Stimulated activated CD4-positive, alpha-beta T cell treated with anti-CD3 and anti-CD28 coated beads, Interleukin-2, amount 100 ng/mL, for 4 hours (primary cell): ENCODE results near the gene FHIT.

Experiments
- DNase-seq: peaks from one replicate; pipeline ENCODE4 v3.0.0-alpha.2; 2020; ENCODE audit warnings: low read depth

Gene FHIT

GRCh38 chr3:60760145-60760544 lies 491.1 kb downstream of the FHIT start:
- DNase-seq: no peak

GRCh38 chr3:60759439-60759838 lies 491.8 kb downstream of the FHIT start:
- DNase-seq: no peak

DNA sequence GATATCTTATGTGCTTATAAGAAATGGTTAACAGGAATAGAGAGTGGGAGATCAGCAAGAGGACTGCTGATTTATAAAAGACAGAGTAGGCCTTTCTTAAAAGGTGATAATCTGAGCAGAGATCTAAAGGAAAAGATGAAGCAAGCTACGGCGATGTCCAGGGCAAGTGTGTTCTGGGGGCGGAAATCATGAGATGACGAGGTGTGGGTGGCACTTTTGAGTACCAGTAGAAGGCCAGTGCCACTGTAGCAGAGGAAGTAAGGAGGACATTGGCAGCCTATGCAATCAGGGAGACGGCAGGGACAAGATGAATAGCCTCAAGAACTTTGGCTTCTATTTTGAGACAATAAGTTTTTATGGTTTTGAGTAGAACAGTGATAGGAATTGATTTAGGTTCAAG lies 492.4 kb downstream of the FHIT start:
- no peak for DNase-seq

- DNase-seq: no peak
Measured at GRCh38 chr3:60758171-60758570, 493.1 kb downstream of the FHIT start.

DNA sequence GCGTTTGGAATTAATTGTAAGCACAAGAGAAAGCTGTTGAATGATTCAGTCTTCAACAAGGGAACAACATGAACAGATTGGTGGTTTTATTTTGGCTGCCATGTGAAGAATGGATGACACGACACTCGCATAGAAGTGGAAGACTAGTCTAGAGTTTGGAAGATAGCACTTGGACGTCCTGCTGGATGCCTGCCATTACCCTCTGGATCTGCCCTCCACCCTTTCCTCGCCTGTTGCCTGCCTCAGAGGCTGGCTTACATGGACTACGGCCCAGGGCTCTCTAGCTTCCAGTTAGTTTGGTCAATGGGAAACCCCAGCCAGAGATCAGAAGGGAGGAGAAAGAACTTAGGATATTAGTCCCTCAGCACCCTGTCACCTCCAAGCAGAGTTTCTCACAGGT lies 493.5 kb downstream of the FHIT start:
- no peak for DNase-seq

DNA sequence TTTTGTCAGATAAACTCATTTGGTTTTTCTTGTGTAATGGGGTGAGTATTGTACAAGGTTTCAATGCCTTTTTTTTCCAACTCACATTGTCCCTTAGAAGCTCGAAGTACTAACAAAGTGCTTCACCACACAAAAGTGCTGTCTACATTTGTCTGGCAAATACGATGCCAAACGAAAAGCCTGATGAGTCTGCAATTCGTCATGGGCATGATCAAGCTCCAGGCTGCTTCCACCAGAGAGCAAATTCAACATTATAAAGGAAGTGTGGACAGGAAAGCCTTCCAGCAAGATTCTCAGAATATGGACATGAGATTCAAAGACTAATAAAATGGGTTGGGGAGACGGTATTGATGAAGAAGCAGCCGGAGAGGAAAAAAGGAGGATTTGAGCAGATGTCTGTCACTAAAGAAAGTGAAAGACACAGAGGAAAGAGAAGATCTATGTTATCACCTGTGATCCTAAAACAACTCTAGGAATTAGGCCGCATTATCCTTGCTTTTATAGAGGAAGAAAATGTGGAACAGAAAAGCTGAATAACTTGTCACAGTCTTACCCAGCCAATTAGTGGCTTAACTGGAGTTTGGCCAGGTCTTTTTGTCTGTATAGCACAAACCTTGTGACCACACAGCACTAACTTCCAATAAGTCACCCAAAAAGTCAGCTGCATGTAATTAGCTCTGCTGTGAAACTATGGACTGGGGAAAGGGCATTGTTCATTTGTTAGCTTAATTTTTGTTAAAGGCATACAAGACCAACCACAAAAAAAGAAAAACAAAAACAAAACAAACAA lies 494.8 kb downstream of the FHIT start:
- no peak for DNase-seq

DNA sequence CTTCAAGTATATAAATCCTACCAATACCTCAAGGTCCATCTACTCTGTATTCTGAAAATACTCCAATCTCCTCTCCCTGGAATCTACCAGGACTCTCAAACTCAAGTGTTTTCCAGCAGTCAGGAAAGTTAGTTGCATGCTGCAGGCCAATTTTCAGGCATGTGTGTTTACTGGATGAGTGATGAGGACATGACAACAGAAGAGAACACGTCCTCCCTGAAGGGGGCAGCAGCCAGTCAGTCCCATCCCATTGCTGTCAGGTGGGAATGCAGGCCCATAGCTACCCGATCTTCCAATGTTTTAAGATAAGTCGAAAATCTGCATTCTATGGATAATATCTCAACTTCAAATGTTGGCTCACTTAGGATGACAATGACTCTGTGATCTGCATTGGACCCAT lies 496.2 kb downstream of the FHIT start:
- no peak for DNase-seq

DNA sequence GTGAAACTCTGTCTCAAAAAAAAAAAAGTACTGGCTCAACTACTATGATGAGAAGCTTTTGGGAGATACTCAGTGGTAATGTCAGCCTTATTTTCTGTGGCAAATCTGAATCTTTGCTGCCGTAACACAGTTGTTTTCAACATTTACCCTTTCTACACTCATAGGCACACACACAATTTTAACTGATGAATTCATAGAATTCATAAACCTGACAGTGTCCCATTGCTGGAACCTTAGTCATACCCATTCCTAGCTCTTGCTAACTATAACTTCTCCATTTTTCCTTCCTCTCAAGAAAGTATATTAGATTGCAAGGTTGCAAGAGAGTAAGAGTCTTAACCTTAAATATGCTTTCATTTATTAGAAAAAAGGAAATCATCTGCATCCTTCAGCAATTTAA lies 496.6 kb downstream of the FHIT start:
- no peak for DNase-seq

DNA sequence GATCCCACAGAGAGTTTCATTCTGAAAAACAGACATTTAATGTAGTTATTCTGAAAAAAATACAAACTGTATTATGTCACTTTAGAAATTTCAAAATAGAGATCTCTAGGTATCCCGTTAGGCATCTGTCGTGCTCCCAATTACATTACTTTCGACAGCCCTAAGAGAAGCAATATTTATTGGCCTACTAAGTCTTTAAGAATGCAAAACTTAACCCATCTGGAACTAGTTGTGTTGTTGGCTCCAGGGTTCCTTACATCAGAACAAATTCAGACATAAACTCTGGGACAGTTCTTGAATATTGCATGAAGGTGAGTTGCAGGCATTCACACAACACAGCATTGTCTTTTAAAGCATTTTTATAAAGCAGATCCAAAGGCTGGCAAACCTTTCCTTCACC lies 498.4 kb downstream of the FHIT start:
- no peak for DNase-seq

DNA sequence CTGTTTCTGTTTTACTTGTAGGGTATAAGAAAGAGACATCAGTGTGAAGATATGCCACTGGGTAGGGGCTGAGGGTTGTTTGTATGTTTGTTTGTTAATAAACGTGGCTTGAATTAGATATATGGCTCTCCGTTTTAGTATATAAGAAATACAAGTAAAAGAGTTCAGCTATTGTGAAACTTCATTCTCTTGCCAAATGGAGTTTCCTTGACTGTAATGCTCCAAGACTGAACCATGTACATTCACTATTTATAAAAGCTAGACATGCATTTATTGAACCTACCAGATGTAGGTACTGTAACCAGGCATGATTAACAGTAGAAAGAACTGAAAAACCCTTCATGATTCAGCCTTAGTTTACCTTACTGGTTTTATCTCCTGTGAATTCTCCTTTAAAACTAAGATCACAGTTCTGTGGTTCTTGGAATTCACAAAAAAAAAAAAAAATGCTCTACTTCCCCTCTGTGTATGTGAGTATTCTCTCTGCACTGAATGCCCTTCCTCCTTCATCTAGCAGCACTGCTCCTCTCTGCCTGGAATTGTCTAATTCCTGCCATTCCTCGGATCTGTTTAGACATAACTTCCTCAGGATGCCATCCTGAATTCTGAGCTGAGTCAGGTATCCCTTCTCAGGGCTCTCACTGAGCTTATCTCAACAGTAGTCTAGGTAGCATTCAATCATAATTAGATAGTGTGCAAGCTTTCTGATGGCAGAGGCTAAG lies 504.4 kb downstream of the FHIT start:
- DNase-seq: no peak

DNA sequence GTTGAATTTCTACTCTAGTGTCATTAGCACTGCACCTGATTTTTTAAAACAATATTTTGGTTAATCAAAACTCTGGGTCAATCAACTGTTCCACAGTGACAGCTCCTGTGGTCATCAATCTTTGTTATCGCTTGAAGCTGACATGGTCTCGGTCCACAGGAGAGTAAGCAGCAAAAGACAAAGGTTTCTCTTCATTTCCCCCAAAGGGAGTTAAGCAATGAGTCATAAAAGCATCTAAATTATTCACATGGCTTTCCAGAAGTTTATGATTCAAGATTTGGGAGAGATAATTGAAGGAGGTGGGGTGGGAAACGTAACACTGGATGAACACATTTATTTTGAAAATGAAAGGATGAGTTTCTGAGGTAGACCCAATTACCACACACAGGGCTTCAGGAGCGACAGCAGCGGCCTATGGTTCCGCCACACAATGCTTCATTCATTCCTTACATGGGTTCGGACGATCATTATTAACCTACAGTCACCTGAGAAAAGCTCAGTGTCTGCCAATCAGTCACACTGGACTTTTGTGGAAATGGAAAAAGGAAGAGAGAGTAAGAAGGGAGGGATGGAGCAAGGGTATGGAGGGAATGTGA lies 505.1 kb downstream of the FHIT start:
- DNase-seq: no peak

DNA sequence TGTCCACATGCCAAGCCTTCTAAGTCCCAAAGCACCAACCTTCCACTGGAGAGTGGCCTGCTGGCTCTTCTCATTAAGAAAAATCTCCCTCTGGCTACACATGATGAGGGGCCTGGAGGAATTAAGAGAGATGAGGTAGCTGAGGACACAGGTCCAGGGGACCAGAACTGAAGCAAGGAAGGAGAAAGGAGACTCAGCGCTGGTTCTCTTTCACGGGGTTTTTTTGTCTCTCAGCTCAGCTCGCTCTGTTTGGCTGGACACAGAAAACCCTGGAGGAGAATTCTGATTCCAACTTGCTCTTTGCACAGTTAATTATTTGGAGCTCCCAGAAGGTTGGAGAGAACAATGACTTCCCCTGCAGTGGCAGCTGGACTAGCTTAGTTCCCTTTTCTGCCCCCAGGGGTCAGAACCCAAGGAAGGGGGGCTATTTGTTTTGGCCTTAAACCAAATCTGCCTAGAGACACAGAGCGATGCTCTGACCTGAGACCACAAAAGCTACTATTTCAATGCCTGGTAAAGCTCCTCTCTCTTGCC lies 507.6 kb downstream of the FHIT start:
- DNase-seq: no peak

DNA sequence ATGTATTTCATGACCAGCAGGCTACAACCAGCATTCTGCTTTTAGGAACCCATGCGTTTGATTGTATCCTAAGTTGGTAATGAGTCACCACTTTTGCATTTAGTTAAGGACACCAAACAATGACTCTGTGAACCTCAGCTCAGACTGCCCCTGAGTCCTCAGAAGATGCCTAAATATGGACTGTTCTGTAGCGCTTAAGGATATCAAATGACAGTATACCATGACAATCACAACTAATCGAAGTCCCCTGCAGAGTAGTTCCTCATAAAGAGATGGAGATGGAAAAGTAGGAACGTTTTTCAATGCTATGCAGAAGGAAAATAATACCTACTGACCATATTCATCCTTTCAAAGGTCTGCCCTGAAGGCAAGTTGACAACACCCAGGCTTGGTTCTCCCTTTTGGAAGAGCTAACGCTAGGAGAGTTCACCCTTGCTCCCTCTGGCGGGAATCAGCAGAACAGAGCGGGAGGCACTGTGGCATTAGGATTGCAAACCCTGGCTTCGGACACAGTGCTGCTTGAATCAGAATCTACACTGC lies 508.6 kb downstream of the FHIT start:
- no peak for DNase-seq

DNA sequence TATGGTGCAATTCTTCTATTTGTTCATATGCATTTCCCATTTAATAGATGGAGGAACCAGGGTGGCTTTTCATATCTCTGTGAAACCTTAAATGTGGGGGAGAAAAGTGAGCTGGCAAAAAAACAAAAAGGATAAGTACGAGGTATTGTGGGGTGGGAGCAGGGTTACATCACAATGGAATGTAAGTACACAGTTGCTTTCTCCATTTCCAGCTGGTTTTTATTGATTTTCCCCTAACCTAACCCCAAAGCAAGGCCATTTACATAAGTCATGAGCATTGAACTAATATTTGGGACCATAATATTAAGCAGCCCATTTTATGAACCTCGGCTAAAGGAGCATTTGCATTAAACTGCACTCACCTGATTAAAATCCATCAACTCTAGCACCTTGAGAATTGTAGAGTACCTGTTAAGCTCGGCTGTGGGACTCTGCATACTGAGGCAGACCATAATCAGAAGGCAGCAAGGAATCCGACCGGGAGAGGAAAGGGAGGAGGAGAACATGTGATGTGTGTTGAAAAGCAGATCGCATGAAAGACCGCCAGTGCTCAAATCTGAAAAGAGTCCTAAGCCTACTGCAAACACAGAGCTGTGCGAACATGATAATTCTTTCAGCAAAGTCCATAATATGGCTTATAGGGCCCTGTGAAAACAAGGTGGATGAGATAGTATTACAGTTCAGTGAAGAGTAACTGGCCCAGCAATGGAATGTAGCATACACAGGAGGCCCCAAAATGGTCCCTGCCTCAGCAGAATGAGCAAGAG lies 513.4 kb downstream of the FHIT start:
- DNase-seq: no peak

DNA sequence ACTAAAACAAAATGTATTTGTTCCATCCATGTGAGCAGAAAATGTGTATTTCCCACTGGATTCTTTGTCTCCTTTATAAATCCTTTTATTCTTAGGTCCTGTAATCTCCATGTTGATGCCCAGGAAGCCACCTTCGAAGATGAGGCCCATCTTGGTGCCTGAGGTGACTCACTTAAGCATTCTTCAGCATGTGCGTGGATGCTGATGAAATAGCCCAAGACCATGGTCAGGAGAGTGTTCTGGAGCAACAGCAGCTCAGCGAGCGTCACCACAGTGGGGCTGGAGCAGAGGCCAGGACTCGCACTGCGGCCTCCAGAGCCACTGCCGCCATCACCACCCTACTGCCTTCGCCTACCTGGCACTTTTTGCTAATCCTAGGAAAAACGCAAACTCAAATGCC lies 520.9 kb downstream of the FHIT start:
- DNase-seq: no peak

DNA sequence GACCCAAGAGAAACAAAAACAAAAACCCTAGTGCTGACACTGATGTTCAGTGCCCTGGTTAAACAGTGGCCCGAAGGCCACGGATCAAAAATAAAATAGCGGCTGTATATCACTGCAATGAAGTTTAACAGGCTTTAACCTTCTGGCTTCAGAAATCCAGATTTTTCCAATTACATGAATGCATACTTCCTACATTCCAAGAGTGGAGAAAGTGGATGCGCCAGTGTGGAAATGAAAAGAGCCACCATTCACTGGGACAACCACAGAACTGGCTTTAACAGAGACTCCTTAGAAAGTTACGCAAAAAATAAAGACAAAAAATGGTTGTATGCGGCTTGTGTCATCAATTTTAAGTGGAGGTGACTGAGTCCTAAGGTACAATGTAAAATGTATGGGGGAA lies 522.2 kb downstream of the FHIT start:
- DNase-seq: no peak

GRCh38 chr3:60728006-60728405 lies 523.2 kb downstream of the FHIT start:
- DNase-seq: no peak

DNA sequence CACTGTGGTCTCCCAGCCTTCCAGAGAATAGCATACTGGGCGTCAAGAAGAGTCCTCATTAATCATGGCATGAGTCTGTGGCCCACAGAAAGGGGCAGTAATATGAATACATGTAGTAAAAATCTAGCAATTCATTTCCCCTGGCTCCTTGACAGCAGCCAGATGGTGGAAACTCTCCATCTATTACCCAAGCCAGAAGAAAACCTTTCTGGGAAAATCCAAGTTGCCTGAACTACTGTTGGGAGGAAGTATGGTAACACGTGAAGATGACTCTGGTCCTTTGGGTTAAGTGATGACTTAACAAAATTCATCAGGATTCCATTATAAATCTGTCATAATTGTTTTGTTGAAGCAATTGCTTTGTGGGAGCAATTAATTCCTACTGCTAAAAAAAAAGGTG lies 530.5 kb downstream of the FHIT start:
- DNase-seq: no peak

GRCh38 chr3:60716573-60716972 lies 534.7 kb downstream of the FHIT start:
- no peak for DNase-seq

- DNase-seq: no peak
Measured at GRCh38 chr3:60708191-60708975, 542.9 kb downstream of the FHIT start.

DNA sequence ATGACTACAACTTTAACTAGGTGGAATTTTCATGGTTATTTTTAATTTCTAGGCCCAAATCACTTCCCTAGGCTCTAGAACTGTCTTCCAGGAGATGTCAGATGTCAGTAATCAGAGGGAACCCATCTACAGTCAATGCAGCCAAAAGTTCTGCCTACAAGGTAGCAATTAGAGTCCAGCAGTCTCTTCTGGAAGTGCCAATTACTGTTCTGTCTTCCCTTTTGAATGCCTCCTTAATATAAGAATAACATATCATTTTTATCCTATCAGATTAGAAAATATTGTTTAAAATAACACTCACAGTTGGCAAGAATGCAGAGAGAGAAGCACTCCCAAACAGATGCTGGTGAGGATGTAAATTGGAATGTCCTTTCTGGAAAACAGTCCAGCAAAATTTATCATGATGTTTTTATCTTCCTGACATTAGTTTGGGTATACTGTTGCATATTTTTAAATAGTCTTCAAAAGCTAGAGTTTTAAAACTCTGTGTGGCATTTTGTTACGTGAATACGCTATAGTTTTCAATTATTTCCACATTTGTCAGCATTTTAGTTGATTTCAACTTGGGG lies 543.7 kb downstream of the FHIT start:
- DNase-seq: no peak
